Stimulated activated CD4-positive, alpha-beta T cell treated with anti-CD3 and anti-CD28 coated beads, Interleukin-12 subunit alpha, Interleukin-12 subunit beta, amount 100 ng/mL, for 24 hours (primary cell): ENCODE data around the gene IPO11.

ENCODE experiments used
- DNase-seq, 2 experiments: peaks; one replicate each; pipeline ENCODE4 v3.0.0-alpha.2; 2020; ENCODE audit warnings: low read depth in 2 of 2

IPO11 gene

DNA sequence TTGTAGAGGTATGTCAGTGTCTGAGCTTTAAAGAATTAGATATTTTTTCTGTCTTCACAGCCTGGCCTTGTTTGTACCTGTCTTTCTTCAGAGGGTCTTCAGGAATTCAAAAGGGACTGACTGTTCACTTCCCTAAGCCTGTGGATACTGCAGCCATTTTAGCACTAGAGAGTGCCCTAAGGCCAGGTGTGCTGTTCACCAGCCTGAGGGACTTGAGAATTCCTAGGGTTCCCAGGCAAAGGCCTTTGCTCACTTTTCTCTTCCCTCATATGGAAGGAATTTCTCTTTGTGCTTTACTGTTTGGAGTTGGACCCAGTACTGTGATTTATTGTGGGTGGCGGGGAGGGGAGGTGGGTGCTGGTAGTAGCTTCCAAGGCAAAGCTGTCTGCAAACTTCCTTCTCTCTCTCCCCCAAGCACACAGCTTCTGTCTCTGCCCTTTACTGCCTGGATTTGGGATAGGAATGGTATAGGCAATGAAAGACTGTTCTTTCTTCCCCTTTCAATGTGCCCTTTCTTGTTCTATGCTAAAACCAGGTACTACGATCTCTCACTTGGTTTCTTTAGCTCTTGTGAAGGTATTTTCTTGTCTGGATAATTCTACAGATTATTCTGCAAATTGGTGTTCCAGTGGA lies 156.4 kb downstream of the IPO11 start:
- DNase-seq: no peak

DNA sequence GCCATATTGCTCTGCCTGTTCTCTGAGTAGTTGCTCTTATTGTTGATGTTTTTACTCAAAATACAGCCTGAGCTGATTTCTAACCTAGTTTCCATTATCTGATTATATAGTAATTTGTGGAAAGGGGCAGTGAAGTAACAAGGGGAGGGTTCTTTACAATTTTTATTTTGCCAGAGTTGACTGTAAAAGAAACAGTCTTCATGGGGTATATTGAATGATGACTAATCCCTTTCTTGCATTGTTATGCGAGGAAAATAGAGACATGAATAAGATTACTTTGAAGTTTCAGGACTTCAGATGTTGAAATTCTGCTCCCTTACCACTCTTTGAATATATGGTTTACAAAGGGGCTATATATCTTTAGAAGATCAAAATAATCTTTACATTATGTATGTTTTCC lies 156.9 kb downstream of the IPO11 start:
- no peak for DNase-seq

DNA sequence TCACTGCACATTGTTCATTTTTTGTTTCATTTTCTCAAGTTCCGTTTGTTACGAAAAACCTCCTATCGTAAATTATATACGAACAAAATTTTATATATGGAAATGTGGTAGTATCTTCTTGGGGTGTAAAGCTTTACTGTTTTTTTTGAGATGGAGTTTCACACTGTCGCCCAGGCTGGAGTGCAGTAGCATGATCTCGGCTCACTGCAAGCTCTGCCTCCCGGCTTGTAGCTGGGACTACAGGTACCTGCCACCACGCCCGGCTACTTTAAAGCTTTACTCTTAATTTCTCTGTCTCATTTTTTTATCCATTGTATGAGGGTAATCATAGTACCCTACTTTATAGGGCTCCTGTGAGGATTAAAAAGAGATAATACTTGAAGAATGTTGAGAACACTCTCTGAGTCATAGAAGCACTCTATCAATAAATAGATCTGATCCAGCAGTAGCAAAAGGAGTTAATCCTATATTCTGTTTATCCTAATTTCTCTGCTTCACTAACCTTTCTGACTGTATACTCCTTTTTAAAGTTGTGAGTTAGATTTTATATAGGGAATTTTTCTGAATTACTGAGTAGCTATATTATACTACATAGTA lies 160.5 kb downstream of the IPO11 start:
- no peak for DNase-seq

DNA sequence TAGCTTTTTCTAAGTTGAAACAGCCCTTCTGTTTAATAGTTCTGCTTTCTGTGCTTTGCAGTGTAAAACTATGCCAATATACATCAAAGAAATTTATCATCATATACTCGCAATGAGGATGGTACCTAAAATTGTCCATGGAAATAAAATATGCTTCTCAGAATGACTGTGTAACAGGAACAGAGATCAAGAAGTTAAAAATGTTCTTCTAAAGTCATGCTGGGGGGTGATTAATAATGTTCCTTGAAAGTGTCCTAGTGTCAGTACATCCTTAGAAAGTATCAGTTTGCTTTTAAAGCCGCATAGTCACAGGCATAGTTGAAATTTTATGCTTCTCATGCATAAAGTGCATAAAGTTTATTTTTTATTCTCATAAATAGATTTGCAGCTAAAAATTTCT lies 162.0 kb downstream of the IPO11 start:
- no peak for DNase-seq

DNA sequence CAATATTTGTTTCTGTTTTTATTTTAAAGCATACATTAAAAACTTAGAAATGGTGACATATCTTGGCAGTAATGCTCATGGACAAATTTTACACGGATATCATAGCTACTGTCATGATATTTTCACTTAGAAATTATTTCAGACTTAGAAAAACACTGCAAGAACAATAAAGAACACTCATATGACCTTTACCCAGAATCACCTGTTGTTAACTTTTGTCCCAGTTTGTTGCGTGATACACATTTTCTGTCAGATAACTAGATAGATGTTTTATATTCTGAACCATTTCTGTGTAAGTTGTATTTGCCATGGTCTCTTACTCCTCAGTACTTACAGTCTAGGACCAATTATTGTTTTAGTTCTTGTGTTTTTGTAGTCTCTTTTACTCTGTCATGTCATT lies 162.5 kb downstream of the IPO11 start:
- no peak for DNase-seq

DNA sequence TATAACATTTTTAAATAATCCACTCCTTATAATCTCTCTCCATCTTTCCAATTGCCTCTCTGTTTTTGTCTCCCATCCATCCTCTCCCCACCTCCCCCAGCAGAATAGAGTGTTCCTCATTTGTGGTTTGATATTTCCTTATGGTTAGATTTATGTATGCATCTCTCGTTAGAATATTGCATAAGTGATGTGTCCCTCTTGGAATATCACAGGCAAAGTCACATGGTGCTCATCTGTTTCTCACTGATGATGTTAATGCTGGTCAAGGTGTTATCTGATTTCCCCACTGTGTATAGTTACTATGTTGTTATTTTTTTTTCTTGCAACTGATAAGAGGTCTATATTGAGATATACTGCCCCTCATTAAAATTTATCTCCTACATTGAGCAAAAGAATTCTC lies 162.9 kb downstream of the IPO11 start:
- no peak for DNase-seq

DNA sequence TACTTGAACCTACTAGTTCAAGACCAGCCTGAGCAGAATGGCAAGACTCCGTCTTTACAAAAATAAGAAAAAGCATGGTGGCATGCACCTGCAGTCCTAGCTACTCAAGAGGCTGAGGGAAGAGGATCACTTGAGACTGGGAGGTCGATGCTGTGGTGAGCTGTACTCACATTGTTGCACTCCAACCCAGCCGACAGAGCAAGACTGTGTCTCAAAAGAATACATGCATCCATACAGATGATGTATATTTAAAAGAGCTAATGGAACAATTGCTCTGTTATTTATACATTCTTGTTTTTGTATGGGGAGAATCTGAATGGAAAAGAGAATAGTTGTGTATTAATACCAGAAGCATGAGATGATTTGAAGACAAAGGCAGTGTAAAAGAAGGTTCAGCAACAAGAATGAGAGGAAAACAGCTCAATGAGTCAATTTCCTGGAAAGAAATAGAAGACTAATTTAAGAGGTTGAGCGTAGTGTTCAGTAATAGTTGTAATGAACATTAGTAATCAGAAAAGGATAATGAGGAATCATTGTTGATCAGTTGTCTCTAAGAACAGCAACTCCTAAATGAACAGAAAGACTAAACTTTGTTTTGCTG lies 164.1 kb downstream of the IPO11 start:
- DNase-seq: no peak

DNA sequence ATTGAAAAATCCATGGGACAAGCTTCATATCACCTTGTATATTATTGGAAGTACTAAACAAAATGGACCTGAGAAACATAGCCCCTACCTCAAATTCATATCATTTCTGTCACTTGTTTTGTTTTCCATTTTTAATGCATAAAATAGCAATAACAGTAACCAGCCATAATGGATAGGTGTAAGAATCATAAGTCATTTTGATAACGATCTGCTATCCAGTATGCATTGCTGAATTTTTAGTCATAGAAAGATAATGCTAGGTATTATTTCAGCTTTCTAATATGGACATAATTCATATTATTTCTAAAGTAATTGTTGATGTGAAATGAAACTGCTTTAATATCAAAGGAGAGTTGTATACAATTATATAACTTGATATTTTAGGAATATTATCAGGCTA lies 164.9 kb downstream of the IPO11 start:
- no peak for DNase-seq

DNA sequence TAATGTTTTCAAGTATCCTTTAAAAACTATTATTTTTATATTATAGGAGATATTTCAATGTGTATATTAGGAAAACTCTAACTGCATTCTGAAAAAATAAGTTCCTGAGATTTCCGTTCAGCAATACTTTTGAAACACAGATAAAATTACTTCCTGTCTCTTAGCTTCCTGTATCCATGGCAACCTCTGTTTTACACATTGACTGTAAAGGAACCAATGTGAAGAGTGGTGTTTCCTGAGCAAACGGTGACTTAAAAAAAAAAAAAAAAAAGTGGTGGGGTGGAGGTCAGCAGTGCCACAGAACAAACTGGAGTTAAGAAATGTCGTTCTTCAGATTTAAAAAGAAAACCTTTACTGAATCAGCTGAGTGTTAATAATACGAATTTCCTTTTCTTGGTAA lies 166.0 kb downstream of the IPO11 start, which contains the start of gene LRRC70:
TSS of gene LRRC70 (plus strand) at position 280 of the 400 bp plus-strand sequence. CDS start 620 bp downstream, outside the sequence.
- no peak for DNase-seq

DNA sequence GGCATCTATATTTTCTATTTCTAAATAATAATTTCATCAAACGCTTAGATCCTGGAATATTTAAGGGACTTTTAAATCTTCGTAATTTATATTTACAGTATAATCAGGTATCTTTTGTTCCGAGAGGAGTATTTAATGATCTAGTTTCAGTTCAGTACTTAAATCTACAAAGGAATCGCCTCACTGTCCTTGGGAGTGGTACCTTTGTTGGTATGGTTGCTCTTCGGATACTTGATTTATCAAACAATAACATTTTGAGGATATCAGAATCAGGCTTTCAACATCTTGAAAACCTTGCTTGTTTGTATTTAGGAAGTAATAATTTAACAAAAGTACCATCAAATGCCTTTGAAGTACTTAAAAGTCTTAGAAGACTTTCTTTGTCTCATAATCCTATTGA lies 167.2 kb downstream of the IPO11 start:
- no peak for DNase-seq

DNA sequence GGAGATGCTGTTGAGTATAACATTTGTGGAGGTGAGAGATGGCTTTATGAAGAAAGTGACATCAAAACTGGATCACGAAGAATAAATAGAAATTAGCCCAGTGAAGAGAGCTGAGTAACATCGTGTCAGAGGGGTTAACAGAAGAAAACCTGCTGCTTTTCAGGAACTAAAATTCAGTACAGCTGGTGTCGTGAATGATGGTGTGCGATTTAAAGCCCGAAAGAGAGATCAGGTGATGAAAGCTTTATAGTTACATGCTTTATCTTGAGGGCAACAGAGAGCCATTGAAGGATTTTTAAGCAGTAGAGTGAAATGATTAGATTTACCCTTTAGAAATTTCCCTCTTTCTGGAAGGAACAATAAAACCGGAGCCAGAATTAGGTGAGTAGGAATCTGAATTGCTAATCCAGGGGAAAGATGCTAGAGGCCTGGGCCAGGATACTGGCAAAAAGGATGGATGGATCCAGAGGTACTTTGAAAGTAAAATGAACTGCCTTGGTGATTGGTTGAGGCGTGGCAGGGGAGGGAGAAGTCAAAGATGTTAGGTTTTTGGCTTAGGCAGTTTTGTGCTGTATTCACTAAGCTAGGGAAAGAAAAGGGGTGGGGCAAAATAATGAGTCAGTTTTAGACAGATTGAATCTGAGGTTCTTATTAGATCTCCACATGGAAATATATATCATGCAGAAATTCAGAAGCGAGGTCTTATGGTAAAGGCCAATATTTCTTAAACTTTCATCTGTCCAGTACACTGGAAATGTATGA lies 169.5 kb downstream of the IPO11 start:
- DNase-seq: no peak

DNA sequence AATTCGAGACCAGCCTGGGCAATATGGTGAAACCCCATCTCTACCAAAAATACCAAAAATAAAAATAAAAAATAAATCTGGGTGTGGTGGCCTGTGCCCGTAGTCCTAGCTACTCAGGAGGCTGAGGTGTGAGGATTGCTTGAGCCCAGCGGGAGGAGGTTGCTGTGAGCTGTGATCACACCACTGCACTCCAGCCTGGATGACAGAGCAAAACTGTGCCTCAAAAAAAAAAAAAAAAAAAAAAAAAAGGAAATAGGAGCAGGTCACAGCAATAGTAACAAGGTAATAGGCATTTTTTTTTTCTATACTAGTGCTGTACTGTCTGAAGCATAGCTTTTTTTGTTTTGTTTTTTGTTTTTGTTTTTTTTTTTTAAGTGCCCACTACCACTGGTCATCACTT lies 171.8 kb downstream of the IPO11 start:
- no peak for DNase-seq

DNA sequence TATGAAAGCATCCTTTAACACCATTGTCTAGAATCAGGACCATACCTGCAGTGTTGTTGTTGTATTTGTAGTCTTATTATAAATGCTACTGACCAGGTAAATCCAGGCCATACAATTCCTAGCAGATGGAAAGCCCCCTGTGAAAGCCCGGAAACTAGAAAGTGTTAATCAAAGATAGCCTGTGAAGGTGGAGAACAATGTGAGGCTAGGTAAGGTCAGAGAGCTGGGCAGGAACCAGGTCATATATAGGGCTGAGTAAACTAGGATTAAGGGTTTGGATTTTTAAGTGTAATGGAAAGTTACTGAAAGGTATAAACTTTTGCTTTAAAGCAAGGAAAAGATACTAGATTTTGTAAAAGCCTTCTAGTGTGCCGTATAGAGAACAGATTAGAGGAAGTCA lies 172.7 kb downstream of the IPO11 start:
- no peak for DNase-seq

DNA sequence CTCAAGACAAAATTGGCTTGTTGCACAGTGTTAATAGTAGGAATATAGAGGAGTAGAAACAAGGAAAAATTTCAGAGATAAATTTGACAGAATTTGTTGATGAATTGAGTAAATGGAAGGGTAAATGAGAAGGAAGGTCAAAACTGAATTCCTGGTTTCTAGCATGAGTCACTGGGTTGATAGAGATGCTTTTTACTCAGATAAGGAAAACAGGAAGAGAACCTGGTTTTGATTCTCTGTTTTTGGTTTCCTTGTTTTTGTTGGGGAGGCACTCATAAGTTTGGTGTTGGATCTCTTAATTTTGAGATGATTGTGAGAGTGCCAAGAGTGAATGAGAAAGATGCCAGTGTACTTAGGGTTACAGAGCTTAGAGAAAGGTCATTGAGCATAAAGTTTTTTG lies 173.2 kb downstream of the IPO11 start:
- DNase-seq: no peak

DNA sequence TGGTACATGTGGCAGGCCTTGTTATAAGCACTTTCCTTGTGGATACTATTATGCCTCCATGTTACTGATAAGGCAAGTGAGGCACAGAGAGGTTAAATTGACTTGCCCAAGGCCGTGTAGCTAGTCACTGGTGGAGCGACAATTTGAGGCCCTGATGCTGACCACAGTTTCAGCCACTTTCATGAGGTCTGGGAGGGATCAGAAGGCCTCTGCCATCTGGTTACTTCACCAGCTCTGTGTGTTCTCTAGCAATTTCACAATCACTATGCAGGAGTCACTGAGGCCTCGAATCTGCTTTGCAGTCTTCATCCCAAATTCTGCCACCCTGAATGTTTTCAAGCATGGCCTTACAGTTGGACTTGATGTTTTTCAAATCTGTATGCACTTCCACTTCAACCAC lies 175.2 kb downstream of the IPO11 start:
- no peak for DNase-seq

DNA sequence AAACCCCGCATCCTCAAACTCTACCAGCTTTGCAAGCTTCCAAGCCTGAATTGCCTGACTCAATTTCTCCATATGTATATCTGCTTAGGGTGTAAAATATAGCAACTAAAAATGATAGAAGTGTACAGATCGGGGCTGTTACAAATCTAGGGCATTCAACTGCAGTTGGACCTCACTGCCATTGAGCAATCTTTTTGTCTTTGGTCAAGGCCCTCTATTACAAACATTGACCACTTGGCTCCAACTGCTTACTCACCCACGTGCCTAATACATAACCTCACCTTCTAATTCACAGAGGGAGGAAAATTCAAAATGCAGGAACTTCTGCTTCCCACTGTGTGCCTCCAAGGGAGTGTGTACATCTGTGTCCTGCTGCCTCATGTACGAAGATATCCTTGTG lies 176.1 kb downstream of the IPO11 start:
- DNase-seq: no peak

DNA sequence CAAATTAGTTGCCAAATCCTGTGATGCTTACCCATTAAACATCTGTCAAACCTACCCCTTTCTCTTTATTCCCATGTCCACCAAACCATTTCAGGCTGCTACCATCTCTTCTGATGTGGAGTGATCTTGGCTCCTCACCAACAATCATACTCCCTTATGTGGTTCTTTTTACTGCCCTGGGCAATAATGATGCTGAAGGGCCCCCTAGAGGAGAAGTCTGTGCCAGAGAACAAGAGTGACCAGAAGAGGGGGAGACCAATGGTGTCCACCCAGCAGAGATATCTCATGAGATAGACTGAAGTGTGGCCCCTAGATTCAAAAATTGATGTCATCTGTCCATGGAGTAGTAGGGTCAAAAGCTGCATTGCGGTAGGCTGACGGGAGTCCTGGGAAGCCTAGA lies 176.9 kb downstream of the IPO11 start:
- DNase-seq: no peak

DNA sequence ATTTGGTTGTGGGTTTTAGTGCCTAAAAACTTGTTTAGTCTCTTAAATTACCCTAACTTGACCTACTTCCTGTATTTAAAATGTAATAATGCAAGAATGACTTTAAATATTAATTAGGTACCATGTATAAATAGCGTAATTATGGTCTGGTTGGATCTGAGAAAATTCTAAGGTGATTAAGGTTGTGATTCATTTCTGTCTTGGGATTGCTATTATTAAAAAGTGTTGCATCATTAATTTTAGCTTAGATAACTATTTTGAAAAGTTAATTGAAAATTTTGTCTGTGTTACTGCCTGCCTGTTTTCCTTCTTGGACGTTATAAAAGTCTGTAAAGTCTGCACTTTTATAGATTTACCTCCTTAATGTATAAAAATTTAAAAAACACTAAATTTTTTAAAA lies 177.8 kb downstream of the IPO11 start:
- DNase-seq: no peak

DNA sequence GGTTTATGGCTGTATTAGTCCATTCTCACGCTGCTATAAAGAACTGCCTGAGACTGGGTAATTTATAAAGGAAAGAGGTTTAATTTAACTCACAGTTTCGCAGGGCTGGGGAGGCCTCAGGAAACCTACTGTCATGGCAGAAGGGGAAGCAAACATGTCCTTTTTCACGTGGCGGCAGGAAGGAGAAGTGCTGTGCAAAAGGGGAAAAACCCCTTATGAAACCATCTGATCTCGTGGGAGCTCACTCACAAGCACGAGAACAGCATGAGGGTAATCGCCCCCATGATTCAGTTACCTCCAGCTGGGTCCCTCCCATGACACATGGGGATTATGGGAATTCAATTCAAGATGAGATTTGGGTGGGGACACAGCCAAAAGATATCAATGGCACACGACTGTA lies 180.0 kb downstream of the IPO11 start:
- no peak for DNase-seq

DNA sequence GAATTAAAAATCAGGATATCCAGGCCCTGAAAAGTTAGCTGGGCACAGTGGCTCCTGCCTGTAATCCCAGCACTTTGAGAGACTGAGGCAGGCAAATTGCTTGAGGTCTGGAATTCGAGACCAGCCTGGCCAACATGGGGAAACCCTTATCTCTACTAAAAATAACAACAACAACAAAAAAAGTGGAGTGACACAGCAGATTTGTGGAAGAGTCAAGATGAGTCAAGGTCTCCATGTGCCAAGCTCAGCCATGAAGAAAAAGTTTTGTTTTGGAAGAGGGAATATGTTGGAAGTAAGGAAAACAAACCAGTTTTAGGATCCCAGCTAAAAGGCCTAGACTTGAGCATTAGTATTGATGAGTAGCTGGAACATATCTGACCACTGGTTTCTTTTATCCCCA lies 180.8 kb downstream of the IPO11 start:
- DNase-seq: no peak

DNA sequence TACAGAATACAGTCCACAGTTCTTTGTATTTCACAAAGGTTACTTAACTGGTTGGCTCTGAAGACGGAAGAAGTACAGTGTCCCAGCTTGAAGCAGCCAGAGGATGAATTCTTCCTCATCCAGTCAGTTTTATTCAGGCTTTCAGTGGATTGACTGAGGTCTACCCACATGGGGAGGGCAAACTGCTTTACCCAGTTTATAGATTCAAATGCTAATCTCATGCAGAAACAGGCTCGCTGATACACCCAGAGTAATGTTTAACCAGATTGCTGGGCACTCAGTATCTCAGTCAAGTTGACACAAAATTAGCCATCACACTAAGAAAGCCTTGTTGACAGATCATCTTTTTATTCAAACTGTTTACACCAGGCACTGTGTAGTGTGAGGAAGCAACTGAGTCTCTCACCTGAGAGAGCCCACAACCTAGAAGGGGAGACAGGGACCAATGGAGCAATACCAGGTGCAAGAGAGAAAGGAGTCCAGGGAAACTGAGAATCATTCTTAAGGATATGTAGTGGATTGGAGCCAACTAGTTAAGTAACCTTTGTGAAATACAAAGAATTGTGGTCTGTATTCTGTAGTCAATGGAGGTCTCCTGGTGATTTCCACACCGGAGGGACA lies 181.9 kb downstream of the IPO11 start:
- DNase-seq: no peak

DNA sequence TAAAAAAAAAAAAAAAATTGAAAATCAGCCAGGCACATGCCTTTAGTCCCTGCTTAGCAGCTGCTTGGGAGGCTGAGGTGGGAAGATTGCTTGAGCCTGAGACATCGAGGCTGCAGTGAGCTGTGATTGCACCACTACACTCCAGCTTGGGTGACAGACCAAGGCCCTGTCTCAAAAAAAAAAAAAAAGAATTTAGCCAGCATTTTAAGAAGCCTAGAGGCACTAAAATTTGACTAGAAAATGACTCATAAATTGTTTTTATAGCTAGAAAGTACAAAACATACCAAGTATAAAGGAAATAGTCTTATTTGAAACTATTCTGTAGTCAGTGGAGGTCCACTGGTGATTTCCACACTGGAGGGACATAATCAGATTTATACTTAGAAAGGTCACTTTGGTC lies 183.5 kb downstream of the IPO11 start:
- no peak for DNase-seq
